ENCODE results near the gene PPP6R2.
A peak's percentile ranks its signal among the peaks of the same experiment; 100 is the strongest.

Gene PPP6R2

GRCh38 chr22:50308986-50309600 lies 34.0 kb upstream of the PPP6R2 start:
- no peak overlapping the region for H3K18ac ChIP-seq (ENCODE audit: low read length)
- no peak overlapping the region for H3K9ac ChIP-seq (ENCODE audit: low read length)
- no peak overlapping the region for H2BK5ac ChIP-seq (ENCODE audit: low read length)
- DNase-seq, result no peak
- no peaks in the 10 kb centered on the region for H3K36me3 ChIP-seq (ENCODE audit: control insufficient read depth, insufficient read depth, low read length)
- no peak overlapping the region for H2AK5ac ChIP-seq (ENCODE audit: low read length)
- H3K4ac ChIP-seq (ENCODE audit: low read depth, low read length), result no peak overlapping the region
- H3K27me3 ChIP-seq (ENCODE audit: insufficient read depth, low read length, poor library complexity), result no peaks in the 10 kb centered on the region
- no peak overlapping the region for H2BK15ac ChIP-seq (replicated peaks; ENCODE audit: low read depth)
- H4K8ac ChIP-seq (ENCODE audit: low read depth, low read length), result no peak overlapping the region
- peaks cover 3% of the 10 kb centered on the region for H3K79me1 ChIP-seq (ENCODE audit: low read length)
- no peak overlapping the region for H3K4me3 ChIP-seq (ENCODE audit: low read length)
- no peak overlapping the region for H3K27ac ChIP-seq (ENCODE audit: low read depth, low read length)
- H3K79me2 ChIP-seq (ENCODE audit: control insufficient read depth, insufficient read depth, low read length), result no peaks in the 10 kb centered on the region
- peak overlapping the region; percentile 57 for H3K56ac ChIP-seq (ENCODE audit: low read length)
- H3K4me1 ChIP-seq (ENCODE audit: control insufficient read depth, low read depth, low read length), result no peaks in the 10 kb centered on the region
- no CpG with 5 or more reads among the region's 9 CpGs for WGBS (ENCODE audit: extremely low coverage, insufficient coverage, low lambda C conversion rate)
- no peak overlapping the region for H3K23ac ChIP-seq (ENCODE audit: low read length)
- H3K4me2 ChIP-seq (ENCODE audit: low read length), result no peak overlapping the region
- H4K5ac ChIP-seq (ENCODE audit: low read length), result no peak overlapping the region
- H2BK120ac ChIP-seq (ENCODE audit: low read depth, low read length), result no peak overlapping the region

DNA sequence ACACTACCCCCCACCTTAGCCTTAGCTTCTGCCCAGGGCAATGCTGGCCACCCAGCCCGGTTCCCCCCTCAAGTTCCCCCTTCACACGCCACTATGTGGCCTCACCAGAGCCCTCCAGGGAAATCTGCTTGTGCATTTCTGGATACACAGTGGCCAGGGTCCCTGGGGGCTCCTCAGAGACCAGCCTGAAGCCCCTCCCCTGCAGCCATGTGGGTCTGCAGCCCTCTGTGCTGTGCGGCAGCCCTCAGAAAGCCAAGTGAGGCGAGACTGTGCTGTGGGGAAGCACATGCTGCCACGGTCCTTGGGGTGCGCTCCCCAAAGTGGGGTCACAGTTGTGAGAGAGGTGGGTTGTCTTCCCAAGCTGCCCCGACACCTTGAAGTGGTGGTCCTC lies 33.5 kb upstream of the PPP6R2 start:
- no peak for DNase-seq
- Histone ChIP-seq H4K5ac (ENCODE audit: low read length) (no peak overlapping the region), H3K36me3 (ENCODE audit: control insufficient read depth, insufficient read depth, low read length) (no peaks in the 10 kb centered on the region), H3K4ac (ENCODE audit: low read depth, low read length) (no peak overlapping the region), H2BK15ac (replicated peaks; ENCODE audit: low read depth) (no peak overlapping the region), H3K4me2 (ENCODE audit: low read length) (no peak overlapping the region), H2AK5ac (ENCODE audit: low read length) (no peak overlapping the region), H3K27ac (ENCODE audit: low read depth, low read length) (no peak overlapping the region), H3K9ac (ENCODE audit: low read length) (no peak overlapping the region), H3K23ac (ENCODE audit: low read length) (no peak overlapping the region), H3K56ac (ENCODE audit: low read length) (no peak overlapping the region), H2BK120ac (ENCODE audit: low read depth, low read length) (no peak overlapping the region), H3K79me2 (ENCODE audit: control insufficient read depth, insufficient read depth, low read length) (no peaks in the 10 kb centered on the region), H3K79me1 (ENCODE audit: low read length) (peaks cover 3% of the 10 kb centered on the region), H3K4me3 (ENCODE audit: low read length) (no peak overlapping the region), H3K18ac (ENCODE audit: low read length) (no peak overlapping the region), H3K27me3 (ENCODE audit: insufficient read depth, low read length, poor library complexity) (no peaks in the 10 kb centered on the region), H3K4me1 (ENCODE audit: control insufficient read depth, low read depth, low read length) (no peaks in the 10 kb centered on the region), H4K8ac (ENCODE audit: low read depth, low read length) (no peak overlapping the region), H2BK5ac (ENCODE audit: low read length) (no peak overlapping the region)
- no CpG with 5 or more reads among the region's 7 CpGs for WGBS (ENCODE audit: extremely low coverage, insufficient coverage, low lambda C conversion rate)

GRCh38 chr22:50310031-50310722 lies 33.0 kb upstream of the PPP6R2 start:
- Histone ChIP-seq H3K9ac (ENCODE audit: low read length) (no peak overlapping the region), H2BK5ac (ENCODE audit: low read length) (no peak overlapping the region), H3K36me3 (ENCODE audit: control insufficient read depth, insufficient read depth, low read length) (no peaks in the 10 kb centered on the region), H2BK15ac (replicated peaks; ENCODE audit: low read depth) (no peak overlapping the region), H2BK120ac (ENCODE audit: low read depth, low read length) (no peak overlapping the region), H3K4me3 (ENCODE audit: low read length) (no peak overlapping the region), H3K27me3 (ENCODE audit: insufficient read depth, low read length, poor library complexity) (no peaks in the 10 kb centered on the region), H3K79me1 (ENCODE audit: low read length) (peaks cover 3% of the 10 kb centered on the region), H4K5ac (ENCODE audit: low read length) (no peak overlapping the region), H3K56ac (ENCODE audit: low read length) (no peak overlapping the region), H3K4ac (ENCODE audit: low read depth, low read length) (no peak overlapping the region), H3K18ac (ENCODE audit: low read length) (no peak overlapping the region), H4K8ac (ENCODE audit: low read depth, low read length) (no peak overlapping the region), H2AK5ac (ENCODE audit: low read length) (no peak overlapping the region), H3K27ac (ENCODE audit: low read depth, low read length) (no peak overlapping the region), H3K4me1 (ENCODE audit: control insufficient read depth, low read depth, low read length) (no peaks in the 10 kb centered on the region), H3K4me2 (ENCODE audit: low read length) (no peak overlapping the region), H3K23ac (ENCODE audit: low read length) (no peak overlapping the region), H3K79me2 (ENCODE audit: control insufficient read depth, insufficient read depth, low read length) (no peaks in the 10 kb centered on the region)
- WGBS (ENCODE audit: extremely low coverage, insufficient coverage, low lambda C conversion rate), result no CpG with 5 or more reads among the region's 21 CpGs
- DNase-seq, result no peak

- H3K18ac ChIP-seq (ENCODE audit: low read length), result no peak overlapping the region
- no peak overlapping the region for H3K23ac ChIP-seq (ENCODE audit: low read length)
- H3K27me3 ChIP-seq (ENCODE audit: insufficient read depth, low read length, poor library complexity), result no peaks in the 10 kb centered on the region
- no peak overlapping the region for H3K4me2 ChIP-seq (ENCODE audit: low read length)
- no peak overlapping the region for H3K9ac ChIP-seq (ENCODE audit: low read length)
- no peaks in the 10 kb centered on the region for H3K36me3 ChIP-seq (ENCODE audit: control insufficient read depth, insufficient read depth, low read length)
- H3K4me3 ChIP-seq (ENCODE audit: low read length), result no peak overlapping the region
- no peak overlapping the region for H4K5ac ChIP-seq (ENCODE audit: low read length)
- no peak overlapping the region for H3K56ac ChIP-seq (ENCODE audit: low read length)
- H2AK5ac ChIP-seq (ENCODE audit: low read length), result no peak overlapping the region
- no peak overlapping the region for H4K8ac ChIP-seq (ENCODE audit: low read depth, low read length)
- no peak overlapping the region for H2BK5ac ChIP-seq (ENCODE audit: low read length)
- no peaks in the 10 kb centered on the region for H3K79me2 ChIP-seq (ENCODE audit: control insufficient read depth, insufficient read depth, low read length)
- no peak for DNase-seq
- no peak overlapping the region for H2BK15ac ChIP-seq (replicated peaks; ENCODE audit: low read depth)
- no peak overlapping the region for H2BK120ac ChIP-seq (ENCODE audit: low read depth, low read length)
- H3K79me1 ChIP-seq (ENCODE audit: low read length), result no peaks in the 10 kb centered on the region
- WGBS (ENCODE audit: extremely low coverage, insufficient coverage, low lambda C conversion rate), result no CpG with 5 or more reads among the region's 16 CpGs
- H3K27ac ChIP-seq (ENCODE audit: low read depth, low read length), result no peak overlapping the region
- H3K4me1 ChIP-seq (ENCODE audit: control insufficient read depth, low read depth, low read length), result no peaks in the 10 kb centered on the region
- no peak overlapping the region for H3K4ac ChIP-seq (ENCODE audit: low read depth, low read length)
These were observed 32.1 kb upstream of the PPP6R2 start for GRCh38 chr22:50310949-50311444.

DNA sequence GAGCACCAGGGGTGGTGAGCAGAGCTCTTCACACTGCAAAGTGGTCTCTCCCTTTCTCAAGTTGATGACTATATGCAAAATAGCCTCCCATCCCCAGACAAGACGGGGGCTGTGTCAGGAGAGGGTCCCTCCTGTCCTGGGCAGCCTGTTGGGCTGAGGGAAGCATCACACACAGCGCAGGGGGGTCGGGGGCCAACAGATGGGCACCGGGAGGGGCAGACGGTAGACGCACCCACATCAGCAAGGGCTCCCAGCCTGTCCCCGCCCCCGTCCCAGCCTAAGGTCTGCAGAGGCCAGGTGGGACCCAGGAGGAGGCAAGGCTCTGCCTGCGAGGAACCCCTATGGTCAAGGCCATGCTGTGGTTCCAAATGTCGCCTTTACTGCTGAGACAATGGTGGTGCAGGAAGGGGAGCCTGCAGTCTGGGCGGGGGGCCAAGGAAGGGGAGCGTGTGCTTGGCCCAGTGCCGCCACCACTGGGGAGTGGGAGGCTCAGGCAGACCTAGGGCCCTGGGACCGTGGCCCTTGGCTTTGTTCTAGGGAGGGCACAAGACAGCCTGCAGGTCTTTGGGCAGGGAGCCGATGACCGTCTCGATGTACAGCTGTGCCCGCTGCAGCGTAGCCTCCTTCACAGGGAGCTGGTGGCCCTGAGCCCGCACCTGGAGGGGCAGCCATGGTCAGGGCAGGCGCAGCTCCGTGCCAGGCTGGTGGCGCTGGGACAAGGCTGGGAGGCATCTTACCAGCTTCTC lies 31.3 kb upstream of the PPP6R2 start:
- Histone ChIP-seq H3K4ac (ENCODE audit: low read depth, low read length) (no peak overlapping the region), H3K27me3 (ENCODE audit: insufficient read depth, low read length, poor library complexity) (no peaks in the 10 kb centered on the region), H3K4me1 (ENCODE audit: control insufficient read depth, low read depth, low read length) (no peaks in the 10 kb centered on the region), H3K79me2 (ENCODE audit: control insufficient read depth, insufficient read depth, low read length) (no peaks in the 10 kb centered on the region), H3K4me3 (ENCODE audit: low read length) (no peak overlapping the region), H3K4me2 (ENCODE audit: low read length) (no peak overlapping the region), H2BK15ac (replicated peaks; ENCODE audit: low read depth) (no peak overlapping the region), H3K56ac (ENCODE audit: low read length) (no peak overlapping the region), H3K36me3 (ENCODE audit: control insufficient read depth, insufficient read depth, low read length) (no peaks in the 10 kb centered on the region), H4K8ac (ENCODE audit: low read depth, low read length) (no peak overlapping the region), H3K9ac (ENCODE audit: low read length) (no peak overlapping the region), H3K27ac (ENCODE audit: low read depth, low read length) (no peak overlapping the region), H3K18ac (ENCODE audit: low read length) (no peak overlapping the region), H3K23ac (ENCODE audit: low read length) (no peak overlapping the region), H2BK5ac (ENCODE audit: low read length) (no peak overlapping the region), H2BK120ac (ENCODE audit: low read depth, low read length) (no peak overlapping the region), H3K79me1 (ENCODE audit: low read length) (no peaks in the 10 kb centered on the region), H4K5ac (ENCODE audit: low read length) (no peak overlapping the region), H2AK5ac (ENCODE audit: low read length) (no peak overlapping the region)
- WGBS (ENCODE audit: extremely low coverage, insufficient coverage, low lambda C conversion rate), result no CpG with 5 or more reads among the region's 23 CpGs
- DNase-seq, result no peak

All from mesendoderm (in vitro differentiated cells).